CD4-positive, alpha-beta T cell treated with Interleukin-4 for 1 hour (primary cell): ENCODE results near the gene KSR2.

ENCODE experiments used
- DNase-seq, 2 donors: peaks; one replicate each; pipeline ENCODE4 v3.0.0-alpha.2; 2020 to 2022

KSR2 gene

GRCh38 chr12:117484901-117485300 lies 483.9 kb downstream of the KSR2 start:
- no peak for DNase-seq

GRCh38 chr12:117483501-117483900 lies 485.3 kb downstream of the KSR2 start:
- no peak for DNase-seq

- no peak for DNase-seq
These were observed 487.3 kb downstream of the KSR2 start for GRCh38 chr12:117481470-117481869.

GRCh38 chr12:117476341-117476740 lies 492.4 kb downstream of the KSR2 start:
- no peak for DNase-seq

GRCh38 chr12:117473856-117474255 lies 494.9 kb downstream of the KSR2 start:
- no peak for DNase-seq

GRCh38 chr12:117472983-117473382 lies 495.8 kb downstream of the KSR2 start:
- no peak for DNase-seq

- DNase-seq, result no peak
These were observed 498.0 kb downstream of the KSR2 start for GRCh38 chr12:117470804-117471203.

GRCh38 chr12:117469883-117470483 lies 498.8 kb downstream of the KSR2 start:
- no peak for DNase-seq

- no peak for DNase-seq
These were observed 500.8 kb downstream of the KSR2 start for GRCh38 chr12:117468016-117468415.

- DNase-seq, result no peak
These were observed 501.2 kb downstream of the KSR2 start for GRCh38 chr12:117467588-117467987.

- DNase-seq, result no peak
These were observed 502.0 kb downstream of the KSR2 start for GRCh38 chr12:117466677-117467362.

GRCh38 chr12:117461732-117462131 lies 507.1 kb downstream of the KSR2 start:
- DNase-seq, result no peak

GRCh38 chr12:117459229-117459628 lies 509.6 kb downstream of the KSR2 start:
- DNase-seq, result no peak

GRCh38 chr12:117457189-117457588 lies 511.6 kb downstream of the KSR2 start:
- DNase-seq, result no peak

GRCh38 chr12:117456076-117456475 lies 512.7 kb downstream of the KSR2 start:
- no peak for DNase-seq

GRCh38 chr12:117453961-117454360 lies 514.8 kb downstream of the KSR2 start:
- DNase-seq, result no peak

GRCh38 chr12:117452112-117452511 lies 516.7 kb downstream of the KSR2 start:
- no peak for DNase-seq

GRCh38 chr12:117450209-117450608 lies 518.6 kb downstream of the KSR2 start:
- DNase-seq, result no peak

- DNase-seq, result no peak
These were observed 521.0 kb downstream of the KSR2 start for GRCh38 chr12:117447665-117448366.

- DNase-seq, result no peak
These were observed 524.0 kb downstream of the KSR2 start for GRCh38 chr12:117444781-117445180.

- DNase-seq, result no peak
These were observed 527.0 kb downstream of the KSR2 start for GRCh38 chr12:117441751-117442150.

GRCh38 chr12:117440384-117440783 lies 528.4 kb downstream of the KSR2 start:
- no peak for DNase-seq

- DNase-seq, result no peak
These were observed 529.2 kb downstream of the KSR2 start for GRCh38 chr12:117439531-117440001.

GRCh38 chr12:117438809-117439208 lies 530.0 kb downstream of the KSR2 start:
- DNase-seq, result no peak
